HG02623 (cell line): Measurements from ENCODE around the gene PLEKHG5.
"Not testable (repeated sequence)": the region's sequence is repeated elsewhere in the genome, so short reads cannot be mapped to it uniquely, and the experiment has no call there.

Experiments
- ATAC-seq: cut with Tn5 transposase; IDR thresholded peaks from one replicate; pipeline ENCODE4 v1.9.1; 2021; ENCODE audit warnings: moderate library complexity; ENCODE audit not compliant: unreplicated experiment

Gene PLEKHG5

GRCh38 chr1:6428453-6428852 is 63.0 kb downstream of the PLEKHG5 start:
- not testable (repeated sequence) for ATAC-seq

- ATAC-seq = no peak
These were observed 63.8 kb downstream of the PLEKHG5 start for GRCh38 chr1:6427441-6428390.

GRCh38 chr1:6426972-6427350 is 64.5 kb downstream of the PLEKHG5 start:
- ATAC-seq = no peak

GRCh38 chr1:6426277-6426971 is 65.0 kb downstream of the PLEKHG5 start:
- ATAC-seq = no peak

GRCh38 chr1:6425658-6426057 is 65.8 kb downstream of the PLEKHG5 start:
- no peak for ATAC-seq

GRCh38 chr1:6424619-6425593 is 66.6 kb downstream of the PLEKHG5 start, which contains the start of gene ESPN:
TSS of gene ESPN (plus strand) at chr1:6424776. CDS start at chr1:6424956, 180 bp downstream.
- ATAC-seq = no peak

- ATAC-seq = no peak
These were observed 67.4 kb downstream of the PLEKHG5 start for GRCh38 chr1:6424000-6424565.

- no peak for ATAC-seq
These were observed 68.0 kb downstream of the PLEKHG5 start for GRCh38 chr1:6423321-6423999.

GRCh38 chr1:6421266-6421665 is 70.2 kb downstream of the PLEKHG5 start:
- ATAC-seq = no peak

GRCh38 chr1:6420454-6421042 is 70.9 kb downstream of the PLEKHG5 start:
- ATAC-seq = no peak

- no peak for ATAC-seq
These were observed 71.5 kb downstream of the PLEKHG5 start, which contains the start of gene HES2 for GRCh38 chr1:6419804-6420453. TSS of gene HES2 (minus strand) at chr1:6419919. CDS start at chr1:6419820, 99 bp downstream.

GRCh38 chr1:6419397-6419803 is 72.1 kb downstream of the PLEKHG5 start:
- ATAC-seq = no peak

- no peak for ATAC-seq
These were observed 72.6 kb downstream of the PLEKHG5 start for GRCh38 chr1:6418668-6419396.

- ATAC-seq = no peak
These were observed 73.4 kb downstream of the PLEKHG5 start for GRCh38 chr1:6417961-6418667.
